ENCODE results near the gene EBF3. TPM values are rescaled to one million over a fixed set of nuclear protein-coding genes. Genes with fewer than 3 reads are reported as not detected.

Gene EBF3
- total RNA-seq, 1 donor from 2014 or later: 44.4 TPM

DNA sequence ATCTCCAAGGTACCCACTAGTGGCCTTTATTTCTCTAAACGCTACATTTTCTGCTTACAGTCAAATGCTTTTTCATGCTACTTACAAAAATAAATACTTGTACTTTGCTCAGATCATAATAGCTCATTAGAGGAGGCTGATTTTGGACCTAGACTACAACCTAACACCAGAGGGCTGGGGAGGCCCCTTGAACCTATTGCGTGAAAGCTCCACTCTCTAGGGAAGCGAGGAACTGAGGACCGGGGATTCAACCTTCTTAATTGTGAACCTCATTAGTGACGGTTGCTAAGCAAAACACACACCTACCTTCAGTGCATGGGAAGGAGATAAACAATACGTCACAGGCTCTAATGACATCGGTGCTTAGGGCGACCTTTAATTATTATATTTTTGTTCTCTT is 92.1 kb downstream of the EBF3 start:
- no peak for DNase-seq

DNA sequence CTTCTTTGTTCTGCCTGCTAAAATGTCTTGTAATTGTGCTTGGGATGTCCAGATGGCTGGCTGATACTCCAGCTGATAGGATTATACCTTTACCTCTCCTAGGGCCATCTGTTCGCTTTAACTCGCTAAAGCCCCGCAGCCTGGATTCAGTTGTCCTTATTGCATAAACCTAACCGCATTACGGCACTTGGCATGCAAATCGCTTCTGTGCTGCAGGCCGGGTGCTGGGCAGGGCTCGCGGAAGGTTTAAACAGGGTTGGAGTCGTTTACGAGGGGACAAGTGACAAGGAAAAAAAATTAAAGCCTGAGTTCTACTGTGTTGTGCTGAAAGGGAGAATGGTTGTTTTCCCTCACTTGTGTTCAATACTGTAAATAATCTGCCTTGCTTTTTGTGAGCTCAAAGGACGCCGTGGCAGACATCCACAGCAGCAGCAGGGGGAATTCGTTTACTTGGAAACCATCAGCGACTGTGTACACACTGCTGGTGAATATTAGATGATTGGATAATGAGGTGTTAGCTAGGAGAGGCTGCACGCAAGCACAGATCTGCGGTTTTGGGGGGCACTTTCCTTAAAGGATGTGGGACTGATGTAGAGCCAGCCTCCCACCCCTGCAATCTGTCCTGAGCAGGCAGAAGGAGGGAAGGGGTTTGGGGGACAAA is 93.0 kb downstream of the EBF3 start:
- peak; percentile 79 for DNase-seq

DNA sequence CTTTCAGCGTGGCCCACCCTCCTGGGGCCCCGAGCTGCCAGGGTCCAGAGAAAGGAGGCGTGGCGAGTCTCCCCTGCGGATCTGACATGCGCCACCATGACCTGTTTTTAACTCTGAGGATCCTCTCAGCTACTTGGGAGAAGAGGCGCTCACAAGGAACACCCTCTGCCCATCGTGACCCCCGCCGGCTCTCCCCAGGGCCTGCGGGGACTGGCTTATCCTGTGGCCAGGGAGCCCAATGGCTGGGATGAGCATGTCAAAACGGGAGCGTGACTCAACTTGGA is 93.7 kb downstream of the EBF3 start:
- DNase-seq: no peak

DNA sequence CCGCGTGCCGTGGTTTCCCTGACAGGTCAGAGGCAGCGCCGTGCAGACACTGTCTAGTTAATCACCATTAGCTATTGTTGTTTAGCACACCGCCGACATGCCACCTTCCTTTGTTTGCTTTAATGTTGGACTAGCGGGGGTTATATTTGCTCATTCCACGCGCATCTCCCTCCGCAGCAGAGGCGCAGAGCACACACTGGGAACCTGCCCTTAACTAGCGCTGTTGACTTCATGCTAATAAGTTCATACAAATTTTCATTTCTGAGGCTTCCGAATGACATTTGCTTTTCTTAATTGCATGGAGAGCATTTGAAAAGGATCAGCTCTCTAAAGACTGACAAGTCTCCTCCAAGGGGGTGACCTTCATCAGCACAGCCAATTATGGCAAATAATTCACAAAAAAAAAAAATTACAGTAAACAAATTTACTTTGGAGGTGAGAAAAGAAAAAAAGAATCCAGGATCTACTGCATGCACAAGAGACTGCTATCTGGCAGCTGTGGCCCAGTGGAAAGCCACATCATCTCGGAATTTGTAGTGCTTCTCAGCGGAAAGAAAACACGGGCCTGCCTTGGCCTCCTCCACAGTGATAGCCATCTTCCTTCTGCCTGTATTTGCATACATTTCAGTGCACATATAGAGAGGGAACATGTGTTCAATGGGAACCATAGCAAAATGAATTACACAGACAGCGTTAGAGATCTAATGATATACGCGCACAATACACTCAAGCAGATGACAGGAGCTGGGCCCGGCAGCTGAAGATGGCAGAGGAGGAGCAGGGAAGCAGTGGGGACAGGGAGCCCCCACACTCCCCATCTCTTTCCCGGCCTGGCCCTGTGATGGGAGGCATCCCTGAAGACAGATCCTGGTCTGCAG is 94.2 kb downstream of the EBF3 start:
- DNase-seq: peak; percentile 53

DNA sequence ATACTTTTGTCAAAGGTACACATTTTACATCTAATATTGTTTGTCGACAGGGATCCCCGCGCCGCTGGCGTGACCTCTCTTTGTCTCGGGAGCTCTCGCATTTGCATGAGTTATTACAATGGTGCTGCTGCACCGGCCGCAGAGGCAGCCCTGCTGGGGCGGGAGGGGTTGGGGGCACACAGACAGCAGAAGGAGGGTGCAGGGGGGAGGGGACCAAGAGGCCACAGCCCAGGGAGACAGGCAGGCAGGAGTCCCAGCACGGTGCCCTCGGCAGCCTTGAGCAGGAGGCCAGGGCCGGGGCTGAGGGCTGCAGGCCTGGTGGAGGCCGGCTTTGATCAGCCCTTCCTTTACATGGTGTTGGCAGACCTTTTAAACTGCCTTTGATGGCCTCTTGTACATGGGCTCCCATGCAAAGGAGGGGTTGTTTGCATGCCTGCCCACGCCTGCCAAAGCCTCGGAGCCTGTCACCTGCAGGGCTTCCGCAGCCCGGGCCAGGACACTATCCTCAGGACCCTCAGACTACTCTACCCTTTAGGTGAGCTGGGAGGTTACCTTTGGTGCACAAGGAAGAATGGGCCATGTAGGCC is 95.5 kb downstream of the EBF3 start:
- no peak for DNase-seq

DNA sequence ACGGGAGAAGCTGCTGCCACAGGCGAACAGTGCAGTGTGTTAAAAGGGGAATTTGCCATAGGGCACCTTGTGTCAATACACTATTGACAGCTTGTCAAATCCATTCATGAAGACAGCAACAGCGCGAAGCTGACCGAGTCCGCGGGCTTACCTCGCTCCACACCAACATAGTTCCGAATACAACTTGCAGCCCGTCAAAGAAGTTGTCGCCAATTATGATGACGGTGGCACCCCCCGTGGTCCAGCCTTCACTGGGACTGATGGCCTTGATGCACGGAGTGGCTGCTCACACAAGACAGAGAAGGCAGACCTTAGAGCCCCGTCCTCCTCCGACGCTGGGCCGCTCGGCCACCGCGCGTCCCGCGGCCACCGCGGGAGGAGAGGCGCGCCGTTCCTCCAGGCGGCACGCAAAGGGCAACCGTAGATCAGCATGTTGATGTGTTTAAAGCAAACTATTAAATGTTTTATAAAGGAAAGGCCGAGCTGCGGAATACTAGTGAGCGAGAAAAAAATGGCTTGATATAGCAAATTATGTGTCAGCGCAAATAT is 96.4 kb downstream of the EBF3 start:
- DNase-seq: no peak

DNA sequence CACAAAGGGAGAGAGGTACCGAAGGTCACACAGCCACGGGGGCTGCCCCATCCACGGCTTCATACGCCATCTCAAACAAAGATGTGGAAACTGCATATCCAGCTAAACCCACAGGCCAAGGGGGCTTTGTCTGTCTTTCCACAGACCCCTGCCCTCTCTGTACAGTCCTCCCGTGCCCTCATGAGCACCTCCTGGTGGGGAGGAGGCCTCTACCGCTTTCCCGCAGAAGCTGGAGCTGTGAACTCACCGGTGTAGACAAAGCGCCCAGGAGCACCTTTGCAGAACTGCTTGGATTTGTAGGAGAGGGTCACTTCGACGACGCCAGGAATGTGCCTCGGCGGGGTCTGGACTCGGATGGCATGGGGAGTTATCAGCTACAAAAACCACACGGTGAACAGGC is 97.2 kb downstream of the EBF3 start:
- DNase-seq: no peak

DNA sequence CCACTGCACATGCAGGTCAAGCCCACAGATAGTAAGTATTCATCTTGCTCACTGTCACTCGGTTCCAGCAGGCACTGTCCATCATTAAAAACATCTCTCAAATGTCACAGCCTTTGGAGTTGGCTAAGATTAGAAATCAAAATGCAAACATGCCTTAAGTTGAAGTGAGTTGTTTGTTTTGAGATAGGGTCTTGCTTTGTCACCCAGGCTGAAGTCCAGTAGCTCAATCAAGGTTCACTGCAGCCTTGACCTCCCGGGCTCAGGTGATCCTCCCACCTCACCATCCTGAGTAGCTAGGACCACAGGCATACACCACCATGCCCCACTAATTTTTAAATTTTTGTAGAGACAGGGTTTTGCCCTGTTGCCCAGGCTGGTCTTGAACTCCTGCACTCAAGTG is 98.1 kb downstream of the EBF3 start:
- no peak for DNase-seq

DNA sequence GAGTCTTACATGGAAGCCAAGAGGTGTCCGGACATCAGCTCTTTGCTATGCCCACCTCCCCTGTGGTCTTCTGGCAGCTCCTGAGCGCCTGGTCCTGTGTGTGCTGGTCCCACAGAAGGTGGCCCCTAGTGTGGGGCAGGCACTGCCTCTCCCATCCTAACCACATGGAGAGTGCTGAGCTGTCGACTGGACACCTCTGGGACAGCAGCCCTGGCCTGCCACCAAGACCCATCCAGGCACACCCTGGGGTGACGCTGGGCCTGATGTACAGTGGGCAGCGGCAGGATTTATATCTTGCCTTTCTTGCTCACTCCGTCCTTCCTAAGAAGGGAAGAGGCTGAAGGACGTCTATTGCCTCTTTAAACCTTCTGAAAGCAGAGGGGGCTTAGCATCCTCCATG is 98.7 kb downstream of the EBF3 start:
- no peak for DNase-seq

DNA sequence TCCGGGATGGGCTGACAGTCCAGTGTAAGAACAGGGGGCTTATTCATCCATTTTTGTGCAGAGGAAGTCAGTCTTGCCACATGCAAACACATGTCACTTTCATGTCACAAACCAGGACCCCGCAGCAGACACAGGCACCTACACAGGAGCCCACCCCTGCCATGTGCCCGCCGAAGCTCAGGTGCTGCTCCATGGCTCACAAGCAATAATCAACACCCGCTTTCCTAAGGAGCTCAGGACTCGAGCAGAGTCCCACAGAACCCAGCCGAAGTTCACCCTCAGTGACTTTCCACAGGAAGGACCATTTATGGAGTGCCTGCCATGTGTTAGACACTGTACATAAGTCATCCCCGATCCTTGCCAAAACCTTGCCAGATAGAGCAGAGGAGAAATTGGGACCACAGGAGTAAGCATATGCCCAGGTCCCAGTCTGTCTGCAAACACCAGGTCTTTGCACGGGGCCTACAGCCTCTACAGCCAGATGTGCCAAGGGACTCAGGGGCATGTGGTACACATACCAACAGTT is 99.4 kb downstream of the EBF3 start:
- DNase-seq: peak; percentile 40

DNA sequence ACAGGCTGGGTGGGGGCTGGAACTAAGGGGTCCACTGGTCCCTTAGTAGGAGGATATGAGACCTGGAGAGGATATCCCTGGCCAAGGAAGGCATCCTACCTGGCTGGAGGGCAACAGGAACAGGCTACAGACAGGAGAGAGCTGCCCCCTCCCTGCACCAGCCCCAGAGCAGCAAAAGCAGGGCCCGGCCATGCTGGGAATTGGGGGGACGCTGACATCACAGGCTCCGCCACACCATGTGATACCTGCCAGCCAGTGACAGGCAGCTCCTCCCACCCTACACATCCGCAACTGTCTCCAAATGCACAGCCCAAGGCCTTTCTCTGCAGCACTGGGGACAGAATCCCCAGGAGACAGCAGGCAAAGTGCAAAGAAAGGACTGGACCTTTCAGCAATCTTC is 100.0 kb downstream of the EBF3 start:
- DNase-seq: no peak

DNA sequence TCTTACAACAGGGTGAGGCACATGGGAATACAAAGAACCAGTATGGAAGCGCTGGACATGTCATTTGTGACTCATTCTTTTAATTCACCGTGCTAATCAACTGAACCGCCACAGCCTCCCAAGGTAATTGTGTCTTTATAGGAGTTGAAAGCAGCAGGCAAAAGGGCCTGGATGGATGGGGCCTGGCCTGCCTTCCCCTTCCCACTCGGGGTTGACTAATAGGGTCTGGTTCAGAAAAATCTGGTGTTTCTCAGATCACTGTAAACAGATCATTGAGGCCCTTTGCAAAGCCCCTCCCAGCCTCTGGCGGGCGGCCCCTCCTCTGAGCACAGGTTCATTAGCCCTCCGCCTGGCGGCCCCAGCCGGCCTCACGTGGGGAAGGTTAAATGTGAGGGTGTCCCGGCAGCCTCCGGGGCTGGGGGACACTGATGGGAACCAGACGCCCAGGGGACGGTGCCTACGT is 100.8 kb downstream of the EBF3 start:
- DNase-seq: peak; percentile 46

DNA sequence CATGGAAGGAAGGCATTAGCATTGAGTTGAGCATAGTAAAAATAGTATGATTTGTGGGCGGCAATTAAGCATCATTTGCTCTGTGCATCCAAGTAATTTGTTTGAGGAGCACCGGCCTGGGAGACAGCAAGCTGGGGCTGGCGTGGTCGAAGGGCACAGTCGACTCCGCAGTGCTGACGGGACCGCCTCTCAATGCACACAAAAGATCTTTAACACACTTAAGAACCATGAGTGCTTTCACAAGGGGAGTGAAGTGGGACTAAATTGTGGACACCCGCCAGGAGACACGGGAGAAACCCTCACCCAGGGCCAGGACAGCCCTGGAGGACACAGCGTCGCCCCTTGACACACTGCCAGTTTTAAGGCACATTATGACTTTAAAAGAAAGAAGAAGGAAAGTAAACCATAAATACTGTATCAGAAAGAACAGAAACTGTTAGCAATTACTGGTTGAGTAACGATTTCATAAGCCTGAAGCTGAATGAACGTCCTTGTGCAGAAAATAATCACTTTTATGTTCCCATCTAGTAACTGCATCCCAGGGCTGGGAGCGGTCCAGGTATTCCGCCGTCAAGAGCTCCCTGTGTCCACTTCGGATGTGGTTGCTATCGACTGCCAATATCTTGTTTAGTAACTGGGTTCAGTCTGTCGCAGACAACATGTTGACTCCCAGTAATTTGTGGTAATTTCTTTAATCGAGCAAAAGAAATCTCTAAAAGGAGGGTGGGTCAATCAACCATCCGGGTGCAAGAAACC is 102.1 kb downstream of the EBF3 start:
- DNase-seq: no peak

DNA sequence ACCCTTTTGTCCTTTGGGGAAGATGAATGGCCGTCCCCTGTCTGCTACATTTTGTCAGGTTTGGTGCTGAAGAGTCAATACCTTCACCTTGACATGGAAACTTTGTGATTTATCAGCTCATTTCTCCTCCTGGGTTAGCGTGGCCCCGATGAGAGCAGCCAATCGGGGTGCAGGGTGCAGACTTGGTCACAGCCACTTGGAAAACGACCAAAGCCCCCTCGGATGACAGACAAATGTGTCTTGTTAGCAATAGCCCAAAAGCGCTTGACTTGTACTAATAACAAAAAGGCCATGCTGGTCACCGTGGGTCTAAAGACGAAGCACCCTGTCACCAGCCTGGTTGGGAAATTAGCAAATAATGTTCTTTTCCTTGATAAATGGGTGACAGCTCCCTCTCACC is 103.7 kb downstream of the EBF3 start:
- DNase-seq: no peak

DNA sequence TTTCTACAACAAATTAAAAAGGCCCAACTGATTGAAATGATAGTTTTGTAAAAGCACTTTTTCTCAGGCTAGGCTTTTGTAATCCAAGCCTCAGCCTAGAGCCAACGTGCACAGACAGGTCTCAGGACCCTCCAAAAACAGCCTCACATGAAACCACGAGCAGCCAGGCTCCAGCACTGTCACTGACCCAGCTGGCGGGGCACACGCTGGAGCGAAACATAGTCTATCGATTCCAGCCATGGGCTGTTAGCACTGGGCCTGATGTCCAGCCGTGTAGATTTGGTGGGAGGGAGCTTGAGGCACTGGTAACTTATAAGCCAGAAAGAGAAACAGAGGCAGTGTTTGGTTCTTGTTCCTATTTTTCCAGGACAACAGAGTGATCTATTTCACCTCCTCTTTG is 104.5 kb downstream of the EBF3 start:
- no peak for DNase-seq

DNA sequence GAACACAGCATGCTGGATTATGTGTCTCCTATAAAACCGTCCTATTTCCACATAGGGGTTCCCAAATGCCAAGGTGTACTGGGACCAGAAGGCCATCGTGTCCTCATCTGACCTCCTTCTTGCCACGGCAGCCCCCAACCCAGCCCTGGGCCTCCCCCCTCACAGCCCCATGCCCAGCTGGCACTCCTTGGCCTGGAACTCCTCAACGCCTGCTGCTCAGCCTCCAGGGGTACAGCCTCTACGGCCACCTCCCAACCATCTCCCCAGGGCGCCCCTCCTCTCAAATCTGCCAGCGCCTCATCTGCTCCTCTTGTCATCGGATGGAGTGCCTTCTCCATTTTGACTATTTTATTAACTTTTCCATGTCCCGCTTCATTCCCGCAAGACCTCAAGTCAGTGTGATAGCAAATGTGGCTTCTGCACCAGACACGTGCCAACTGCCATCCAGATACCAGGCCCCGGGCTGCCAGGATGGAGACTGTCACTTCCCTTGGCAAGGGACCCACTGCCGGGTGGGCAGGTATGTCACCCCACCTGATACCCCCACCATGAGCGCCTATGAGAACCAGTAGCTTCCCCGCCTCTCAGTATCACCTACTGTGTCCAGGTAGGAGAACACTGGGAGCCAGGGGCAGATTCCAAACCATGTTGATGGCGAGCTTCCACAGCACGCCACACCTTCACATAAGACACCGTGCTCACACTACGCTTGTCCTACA is 106.7 kb downstream of the EBF3 start:
- DNase-seq: no peak

DNA sequence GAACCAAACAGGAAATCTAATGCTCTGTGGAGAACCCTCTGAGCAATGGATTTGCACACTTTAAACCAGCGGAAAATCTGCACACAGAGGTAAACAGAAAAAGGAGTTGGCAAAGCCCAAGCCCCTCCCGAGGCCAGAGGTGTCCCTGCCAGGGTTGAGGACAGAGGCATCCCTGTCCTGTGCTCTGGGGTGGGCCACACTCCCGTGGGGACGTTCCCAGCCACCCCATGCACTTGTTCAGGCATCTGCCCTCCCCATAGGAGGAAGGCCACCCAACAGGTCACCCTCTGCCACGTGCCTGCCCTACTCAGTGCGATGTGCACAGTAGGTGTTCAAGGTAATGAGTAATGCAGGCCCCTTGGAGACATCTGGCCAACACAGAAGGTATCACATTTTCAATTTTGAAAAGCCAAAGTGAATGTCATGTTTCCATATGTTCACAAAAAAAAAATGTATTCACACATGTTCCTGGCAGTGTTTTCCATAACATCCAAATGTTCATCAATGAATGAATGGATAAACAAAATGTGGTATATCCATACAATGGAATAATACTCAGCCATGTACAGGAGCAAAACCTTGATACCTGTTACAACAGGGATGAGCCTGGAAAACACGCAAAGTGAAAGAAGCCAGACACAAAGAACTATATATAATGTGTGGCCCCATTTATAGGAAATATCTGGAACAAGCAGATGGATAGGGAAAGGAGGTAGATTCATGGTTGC is 108.1 kb downstream of the EBF3 start:
- no peak for DNase-seq

DNA sequence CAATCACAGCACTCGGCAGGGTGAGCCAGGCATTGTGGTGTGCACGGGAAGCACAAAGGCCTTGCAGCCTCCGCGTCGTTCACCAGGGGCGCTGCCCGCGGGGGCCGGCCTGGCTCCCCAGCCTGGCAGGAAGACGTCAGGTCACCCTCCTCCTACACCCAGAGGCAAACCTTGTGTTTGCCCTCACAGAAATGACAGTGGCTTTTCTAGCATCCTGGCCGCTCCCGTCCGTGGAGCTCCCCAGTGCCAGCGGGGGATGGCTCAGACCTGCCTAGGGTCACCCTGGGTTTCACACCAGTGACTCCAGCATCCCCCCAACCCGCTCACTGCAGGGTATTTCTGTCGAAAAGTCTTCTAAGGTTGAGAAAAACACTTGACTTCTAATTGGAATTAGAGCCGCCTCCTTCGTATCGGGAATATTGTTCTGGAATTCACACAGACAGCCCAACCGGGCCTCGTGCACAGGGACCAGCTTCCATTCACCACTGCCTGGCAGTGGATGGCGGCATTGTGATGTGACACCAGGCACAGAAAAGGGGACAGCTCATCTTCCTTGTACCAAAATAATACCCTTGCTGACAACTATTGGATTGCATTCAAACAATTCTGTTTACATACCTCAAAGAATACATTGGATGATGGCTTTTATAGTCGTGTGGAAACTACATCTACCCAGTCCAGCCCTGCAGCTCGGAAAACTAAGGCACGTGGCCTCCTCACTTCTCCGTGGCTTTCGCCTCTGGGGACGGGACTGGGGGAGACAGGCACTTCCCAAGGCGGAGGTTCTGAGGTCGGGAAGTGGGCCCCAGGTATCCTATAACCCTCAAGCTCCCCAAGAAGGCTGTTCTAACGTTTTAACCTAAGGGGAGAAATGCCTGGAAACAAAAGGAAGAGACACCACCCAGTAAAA is 109.0 kb downstream of the EBF3 start:
- no peak for DNase-seq

DNA sequence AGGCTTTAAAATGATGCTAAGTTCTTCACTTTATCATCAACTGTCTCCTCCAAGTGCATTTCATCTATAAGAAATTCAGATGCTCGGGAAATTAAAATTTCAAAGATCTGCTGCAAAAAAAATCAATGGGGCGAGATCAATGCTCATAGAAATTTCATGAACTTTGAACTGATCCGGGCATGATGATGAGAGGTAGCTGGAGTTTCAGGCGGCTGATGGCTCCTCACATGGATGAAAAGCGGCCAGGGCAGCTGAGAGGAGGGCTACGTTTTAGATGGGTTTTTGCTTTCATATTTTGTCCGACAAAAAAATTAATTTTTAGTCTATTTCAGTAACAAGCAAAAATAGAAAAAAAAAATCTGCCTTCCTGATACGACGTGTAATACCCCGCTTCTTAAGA is 109.9 kb downstream of the EBF3 start:
- DNase-seq: no peak

DNA sequence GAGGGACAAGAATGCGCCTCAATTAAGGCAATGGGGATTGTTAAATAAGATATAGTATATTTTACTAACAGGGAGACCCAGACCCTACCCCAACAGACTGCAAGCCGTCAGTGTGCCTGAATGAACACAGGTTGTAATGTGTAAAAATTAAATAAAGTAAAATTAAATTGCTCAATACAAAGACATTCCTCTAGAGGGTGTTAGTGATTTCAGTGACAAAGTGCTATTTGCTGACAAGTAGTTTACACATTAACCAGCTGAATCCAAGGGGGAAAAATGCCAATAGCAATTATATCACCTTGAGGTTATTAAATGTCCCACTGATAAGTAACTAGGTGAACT is 110.5 kb downstream of the EBF3 start:
- peak; percentile 32 for DNase-seq

Measured in tongue (tissue), 2 donors.